Ecto neural progenitor cell (in vitro differentiated cells): ENCODE data around the gene SLC13A3.
"Not testable (repeated sequence)": the region's sequence is repeated elsewhere in the genome, so short reads cannot be mapped to it uniquely, and the experiment has no call there.

Experiments used
- DNase-seq: peaks from one replicate; pipeline ENCODE4 v3.0.0-alpha.2; 2018; ENCODE audit warnings: low spot score

The SLC13A3 gene

DNA sequence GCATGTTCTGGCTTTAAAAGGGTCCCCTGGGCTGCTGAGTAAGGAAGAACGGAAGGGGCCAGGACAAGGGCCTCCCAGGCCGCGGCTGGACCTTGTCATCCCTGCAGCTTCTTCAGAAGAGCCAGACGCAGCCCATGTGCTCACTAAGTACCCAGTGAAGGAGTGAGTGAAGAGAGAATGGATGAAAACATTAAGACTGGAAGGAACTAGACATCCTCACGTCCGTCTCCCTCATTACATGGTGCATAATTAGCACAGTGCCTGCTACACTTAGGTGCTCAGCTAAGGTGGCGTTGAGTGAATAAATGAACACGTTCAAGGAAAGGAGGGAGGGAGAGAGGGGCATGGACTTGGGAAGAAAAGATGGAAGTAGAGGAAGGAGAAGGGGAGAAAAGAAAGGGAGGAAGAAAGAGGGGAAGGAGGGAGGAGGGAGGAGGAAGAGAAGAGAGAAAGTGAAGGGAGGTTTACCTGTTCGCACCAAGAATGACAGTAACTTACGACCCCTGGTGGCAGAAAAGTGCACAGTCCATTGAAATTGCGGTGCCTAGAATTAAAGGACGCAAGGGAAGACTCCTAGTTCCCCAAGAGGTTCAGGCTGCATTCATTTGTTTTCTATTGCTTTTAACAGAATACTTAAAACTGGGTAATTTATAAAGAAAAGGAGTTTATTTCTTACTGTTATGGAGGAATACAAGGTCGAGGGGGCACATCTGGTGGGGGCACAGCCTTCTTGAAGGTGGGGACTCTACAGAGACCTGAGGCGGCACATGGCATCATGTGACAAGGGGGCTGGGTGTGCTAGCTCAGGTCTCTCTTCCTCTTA is 30.0 kb upstream of the SLC13A3 start:
- no peak for DNase-seq

DNA sequence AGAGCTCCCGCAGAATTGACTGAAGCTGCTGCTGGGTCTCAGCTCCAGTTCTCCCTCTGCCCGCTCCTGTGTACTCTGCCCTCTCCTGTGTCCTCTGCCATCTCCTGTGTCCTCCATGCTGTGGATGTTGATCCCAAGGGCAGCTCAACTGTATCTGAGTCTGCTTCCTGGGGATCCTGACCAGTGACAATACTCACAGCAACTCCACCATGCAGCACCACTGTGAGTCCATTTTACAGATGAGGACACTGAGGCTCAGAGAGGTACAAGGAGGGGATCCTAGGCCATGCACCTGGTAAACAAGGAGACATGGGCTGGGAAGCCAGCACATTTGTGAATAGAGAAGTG is 29.4 kb upstream of the SLC13A3 start:
- no peak for DNase-seq

DNA sequence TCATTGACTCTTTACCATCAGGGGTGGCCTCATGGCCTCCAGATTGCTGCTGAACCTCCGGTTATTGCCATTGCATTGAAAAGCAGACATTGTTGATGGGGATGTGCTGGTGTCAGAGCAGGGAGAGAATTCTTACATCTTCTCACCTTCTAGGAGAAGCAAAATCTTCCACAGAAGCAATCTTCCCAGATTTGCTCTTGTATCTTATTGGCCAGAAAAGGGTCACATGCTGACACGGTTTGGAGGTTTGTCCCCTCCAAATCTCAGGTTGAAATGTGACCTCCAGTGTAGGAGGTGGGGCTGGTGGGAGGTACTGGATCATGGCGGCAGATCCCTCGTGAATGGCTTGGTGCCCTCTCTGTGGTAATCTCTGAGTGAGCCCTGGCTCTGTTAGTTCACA is 27.3 kb upstream of the SLC13A3 start:
- DNase-seq: no peak

DNA sequence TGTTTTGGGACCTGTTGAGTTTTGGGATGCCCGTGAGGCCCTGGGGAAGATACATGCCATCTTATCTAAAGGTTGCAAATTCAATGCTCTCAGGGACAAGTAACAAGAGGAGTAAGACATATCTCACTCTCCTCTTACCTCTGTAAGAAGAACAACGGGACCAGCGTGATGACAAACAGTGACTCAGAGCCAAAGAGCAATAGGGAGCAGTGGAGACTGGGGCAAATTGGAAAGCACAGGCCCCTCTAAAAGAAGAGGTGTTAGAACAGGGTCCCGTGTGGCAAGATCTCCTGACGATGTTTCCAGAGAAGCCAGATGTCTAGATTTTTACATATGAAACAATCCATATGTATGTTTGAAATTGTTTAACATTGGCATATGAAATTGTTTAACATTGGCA is 26.3 kb upstream of the SLC13A3 start:
- no peak for DNase-seq

DNA sequence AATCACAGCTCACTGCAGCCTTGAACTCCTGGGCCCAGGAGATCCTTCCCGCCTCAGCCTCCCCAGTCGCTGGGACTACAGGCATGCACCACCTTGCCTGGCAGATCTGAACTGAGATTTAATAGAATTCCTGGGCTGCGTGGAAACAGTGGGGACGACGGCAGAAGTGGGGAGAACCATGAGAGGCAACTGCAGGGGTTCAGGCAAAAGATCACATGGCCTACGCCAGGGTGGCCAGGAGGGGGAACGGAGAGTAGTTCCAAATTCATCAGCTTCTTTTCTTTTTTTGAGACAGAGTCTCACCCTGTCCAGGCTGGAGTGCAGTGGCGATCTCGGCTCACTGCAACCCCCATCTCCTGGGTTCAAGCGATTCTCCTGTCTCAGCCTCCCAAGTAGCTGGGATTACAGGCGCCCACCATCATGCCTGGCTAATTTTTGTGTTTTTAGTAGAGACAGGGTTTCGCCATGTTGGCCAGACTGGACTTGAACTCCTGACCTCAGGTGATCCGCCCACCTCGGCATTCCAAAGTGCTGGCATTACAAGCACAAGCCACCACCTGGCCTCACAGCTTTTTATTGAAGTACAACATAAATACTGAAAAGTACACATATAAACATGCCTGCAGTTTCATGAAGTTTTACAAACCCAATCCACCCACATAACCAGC is 25.5 kb upstream of the SLC13A3 start:
- DNase-seq: not testable (repeated sequence)

DNA sequence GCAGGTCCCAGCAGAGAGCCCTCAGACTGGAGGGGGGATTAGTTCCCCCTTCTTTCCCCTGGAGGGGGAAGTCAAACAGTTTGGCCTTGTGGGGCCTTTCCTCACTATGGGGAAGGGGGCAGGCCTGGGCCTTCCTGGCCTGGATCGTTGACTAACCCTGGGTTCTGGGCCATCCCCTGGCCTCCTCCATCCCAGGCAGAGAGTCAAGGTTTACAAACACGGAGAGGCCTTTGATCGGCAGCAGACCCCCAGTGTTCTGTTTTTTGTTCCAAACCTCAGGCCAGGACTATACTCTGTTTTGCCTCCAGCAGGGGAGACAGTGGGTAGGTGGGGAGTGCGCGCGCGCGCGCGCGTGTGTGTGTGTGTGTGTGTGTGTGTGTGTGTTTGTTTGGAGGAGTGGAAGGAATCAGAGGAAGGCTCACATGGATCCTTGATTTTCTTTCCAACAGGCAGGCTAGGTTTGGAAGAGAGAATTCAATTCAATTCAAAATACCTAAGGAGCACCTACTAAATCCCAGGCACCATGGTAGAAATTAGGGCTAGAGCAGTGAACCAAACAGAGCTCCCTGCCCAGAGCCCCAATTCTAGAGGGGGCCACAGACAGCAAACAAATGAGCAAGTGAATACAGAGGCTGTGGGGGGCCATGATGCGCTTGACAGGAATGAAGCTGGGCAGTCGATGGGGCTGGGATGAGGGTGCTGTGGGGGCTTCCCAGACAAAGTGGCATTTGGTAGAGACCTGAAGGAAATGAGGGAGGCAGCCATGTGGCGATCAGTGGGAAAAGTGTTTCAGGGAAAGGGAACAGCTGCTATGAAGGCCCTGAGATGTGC is 23.2 kb upstream of the SLC13A3 start:
- peak; percentile 66 for DNase-seq

DNA sequence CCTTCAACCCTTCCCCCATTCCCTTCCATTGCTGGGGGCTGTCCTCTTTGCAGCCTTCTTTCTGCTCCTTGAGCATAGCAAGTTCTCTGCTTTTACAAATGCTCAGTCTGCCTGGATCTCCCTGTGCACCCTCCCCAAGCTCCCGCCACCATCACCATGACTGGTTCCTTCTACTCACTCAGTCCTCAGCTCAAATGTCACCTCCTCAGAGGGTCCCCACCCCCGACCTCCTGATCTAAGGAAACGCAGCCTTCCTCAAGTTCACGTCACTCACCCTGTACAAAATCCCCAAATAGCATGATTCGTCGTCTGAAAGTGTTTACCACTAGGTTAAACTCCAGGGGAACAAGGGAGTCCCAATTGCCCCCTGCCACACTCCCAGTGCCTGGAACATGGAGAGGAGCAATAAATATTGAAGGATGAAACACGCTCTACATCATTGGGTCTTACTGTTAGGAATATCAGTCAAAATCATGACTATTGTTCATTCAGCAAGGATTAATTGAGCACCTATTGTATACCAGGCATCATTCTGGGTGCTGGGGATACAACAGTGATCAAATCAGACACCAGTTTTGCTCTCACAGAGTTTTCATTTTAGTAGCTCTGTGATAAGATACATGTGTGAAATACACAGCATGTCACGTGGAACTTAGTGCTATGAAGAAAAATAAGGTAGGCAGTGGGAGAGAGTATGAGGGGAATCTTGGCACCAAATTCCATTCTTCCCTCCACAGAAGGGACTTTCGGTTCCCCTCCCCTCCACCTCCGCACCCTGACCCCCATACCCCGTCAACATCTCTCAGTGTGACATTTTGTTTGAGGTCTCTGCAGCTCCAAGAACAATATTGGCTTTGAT is 22.4 kb upstream of the SLC13A3 start:
- DNase-seq: no peak

DNA sequence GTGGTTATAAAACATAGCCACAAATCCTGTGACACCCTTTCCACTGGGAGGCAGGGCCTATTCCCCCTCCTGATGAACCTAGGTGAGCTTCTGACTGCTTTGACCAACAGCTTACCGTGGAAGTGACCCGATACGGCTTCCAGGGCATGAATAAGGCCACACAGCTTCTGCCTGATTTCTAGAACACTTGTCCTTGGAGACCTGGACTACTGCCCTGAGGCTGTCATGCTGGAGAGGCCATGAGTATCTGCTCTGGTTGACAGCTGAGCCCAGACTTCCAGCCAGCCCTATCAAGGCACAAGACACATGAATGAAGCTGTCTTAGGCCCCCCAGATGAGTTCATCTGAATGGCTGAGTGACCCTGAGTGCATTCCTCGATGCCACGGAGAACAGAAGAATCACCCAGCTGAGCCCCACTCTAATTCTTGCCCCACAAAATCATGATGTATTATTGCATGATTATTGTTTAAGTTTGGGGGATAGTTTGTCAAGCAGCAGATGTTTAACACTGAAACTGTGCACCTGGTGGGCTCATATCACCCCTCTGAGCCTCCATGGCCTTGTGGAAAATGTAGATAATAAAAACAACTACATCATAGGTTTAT is 21.4 kb upstream of the SLC13A3 start:
- no peak for DNase-seq

DNA sequence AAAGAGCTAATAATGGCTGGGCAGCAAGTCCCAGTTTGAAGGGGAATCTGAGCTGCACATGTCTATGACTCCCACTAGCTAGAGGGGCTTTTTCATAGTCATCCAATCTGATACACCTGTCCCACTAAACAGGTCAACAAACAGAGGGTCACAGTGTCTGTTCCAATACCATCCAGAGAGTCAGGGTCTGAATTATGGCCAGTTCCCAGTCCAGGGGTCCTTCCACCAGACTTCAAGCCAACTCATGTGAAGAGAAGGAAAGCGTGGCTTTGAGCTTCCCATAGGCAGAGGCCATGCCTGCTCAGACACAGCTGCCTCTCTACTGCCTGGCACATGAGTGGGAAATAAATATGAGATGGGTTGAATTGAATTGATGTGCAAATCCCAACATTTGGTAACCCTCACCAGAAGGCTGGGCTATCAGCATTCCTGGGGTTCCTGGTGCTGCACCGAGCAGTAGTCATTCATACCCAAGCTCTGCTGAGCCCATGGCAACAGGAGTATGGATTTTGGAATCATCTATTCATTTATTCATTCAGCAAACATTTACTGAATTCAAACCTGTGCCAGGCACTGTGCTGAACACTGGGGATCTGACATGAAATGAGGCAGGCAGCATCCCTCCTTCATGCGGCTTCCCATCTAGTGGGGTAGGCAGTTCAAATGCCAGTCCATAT is 20.7 kb upstream of the SLC13A3 start:
- DNase-seq: no peak

DNA sequence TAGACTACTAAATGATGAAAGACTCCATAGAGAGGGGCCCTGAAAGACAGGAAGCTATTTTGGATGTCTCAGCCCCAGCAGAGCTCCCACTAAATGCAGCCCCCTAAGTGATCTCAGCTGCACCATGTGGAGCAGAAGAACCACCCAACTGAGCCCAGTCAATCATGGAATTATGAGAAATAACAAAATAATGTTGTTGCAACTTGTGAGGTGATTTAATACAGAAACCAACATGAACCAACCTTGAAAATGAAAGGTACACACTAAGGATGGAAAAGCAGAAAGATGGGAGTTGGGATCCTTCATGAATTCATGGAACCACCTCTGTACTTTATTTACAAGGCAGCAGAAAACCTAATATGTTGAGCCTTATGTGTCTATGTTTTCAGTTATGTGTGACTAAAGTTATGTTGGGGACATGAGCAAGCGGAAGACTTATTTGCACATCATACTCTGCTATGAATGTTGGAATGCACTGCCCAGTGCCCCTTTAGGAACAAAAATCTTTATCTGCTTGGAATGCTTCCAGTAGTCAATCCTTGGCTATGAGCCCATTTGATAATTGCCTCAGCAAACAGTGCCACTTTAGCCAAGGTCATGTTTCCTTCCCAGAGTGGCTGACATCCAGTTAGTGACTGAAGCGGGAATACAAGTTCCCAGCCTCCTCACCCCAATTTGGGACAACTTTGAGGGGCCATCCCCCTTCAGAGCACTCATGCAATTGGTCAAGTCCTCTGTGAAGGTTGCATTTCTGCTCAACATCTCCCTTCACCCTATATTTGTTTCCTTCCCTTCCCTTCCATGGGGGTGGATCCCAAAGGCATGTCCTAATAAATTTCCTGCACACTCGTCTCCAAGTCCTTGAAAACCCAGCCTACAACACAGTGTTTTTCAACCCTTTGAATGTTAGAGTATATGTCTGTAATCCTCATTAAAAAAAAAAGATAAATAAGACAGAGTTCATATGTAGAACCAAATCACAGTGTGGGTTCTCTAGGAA is 19.6 kb upstream of the SLC13A3 start:
- DNase-seq: no peak

DNA sequence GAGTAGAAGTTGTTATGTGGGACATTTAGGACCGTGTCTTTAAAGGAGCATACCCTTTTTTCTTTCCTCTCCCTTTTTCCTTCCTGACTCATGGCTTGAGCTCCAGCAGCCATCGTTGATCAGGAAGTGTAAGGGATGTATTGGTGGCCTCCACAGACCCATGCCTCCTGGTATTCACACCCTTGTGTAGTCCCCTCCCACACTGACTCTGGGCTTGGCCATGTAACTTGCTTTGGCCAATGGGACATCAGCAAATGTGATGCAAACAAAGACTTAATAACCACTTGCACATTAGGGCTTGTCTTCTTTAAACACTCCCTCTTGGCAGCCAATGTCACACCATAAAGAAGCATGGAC is 18.9 kb upstream of the SLC13A3 start:
- DNase-seq: no peak

DNA sequence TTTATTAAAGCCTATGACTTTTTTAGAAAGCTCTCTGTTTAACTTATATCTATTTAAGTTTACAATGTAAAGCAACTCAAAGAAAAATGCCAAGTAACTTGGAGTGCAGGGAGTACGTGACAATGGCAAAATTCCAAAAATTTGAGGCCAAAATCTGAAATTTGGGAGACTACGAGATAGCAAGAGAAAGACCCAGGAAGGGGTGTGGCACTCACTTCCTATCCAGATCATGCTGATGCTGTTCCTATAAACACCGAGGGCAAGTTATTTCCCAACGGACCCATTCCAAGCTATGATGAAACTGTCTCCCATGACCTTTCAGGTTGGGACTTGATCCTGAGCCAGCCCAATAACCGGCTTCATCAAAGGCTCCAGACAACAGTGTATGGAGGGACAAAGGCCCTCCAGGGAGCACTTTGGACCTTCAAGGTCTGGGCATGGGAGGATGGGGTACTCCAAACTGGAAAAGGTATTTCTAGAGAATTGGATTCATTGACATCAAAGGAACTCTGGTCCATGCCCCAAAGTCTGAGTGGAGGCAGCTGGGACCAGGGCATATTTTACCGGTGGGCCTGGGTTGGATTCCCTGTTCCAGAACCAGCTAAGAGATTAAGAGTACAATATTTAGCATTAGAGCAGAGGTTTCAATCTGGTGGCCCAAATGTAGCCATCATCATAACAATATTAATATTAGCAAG is 15.7 kb upstream of the SLC13A3 start:
- DNase-seq: no peak

DNA sequence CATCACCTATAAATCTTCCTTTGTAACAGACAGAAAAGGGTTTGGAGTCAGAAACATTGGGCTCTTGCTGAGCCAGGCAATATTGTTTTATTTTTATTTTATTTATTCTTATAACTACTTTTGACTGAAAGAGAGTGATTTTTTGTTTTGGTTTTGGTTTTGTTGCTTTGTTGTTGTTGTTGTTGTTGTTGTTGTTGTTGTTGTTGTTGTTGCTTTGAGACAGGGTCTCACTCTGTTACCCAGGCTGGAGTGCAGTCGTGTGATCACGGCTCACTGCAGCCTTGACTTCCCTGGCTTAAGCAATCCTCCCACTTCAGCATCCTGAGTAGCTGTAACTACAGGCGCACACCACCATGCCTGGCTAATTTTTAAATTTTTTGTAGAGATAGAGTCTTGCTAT is 15.0 kb upstream of the SLC13A3 start:
- no peak for DNase-seq

DNA sequence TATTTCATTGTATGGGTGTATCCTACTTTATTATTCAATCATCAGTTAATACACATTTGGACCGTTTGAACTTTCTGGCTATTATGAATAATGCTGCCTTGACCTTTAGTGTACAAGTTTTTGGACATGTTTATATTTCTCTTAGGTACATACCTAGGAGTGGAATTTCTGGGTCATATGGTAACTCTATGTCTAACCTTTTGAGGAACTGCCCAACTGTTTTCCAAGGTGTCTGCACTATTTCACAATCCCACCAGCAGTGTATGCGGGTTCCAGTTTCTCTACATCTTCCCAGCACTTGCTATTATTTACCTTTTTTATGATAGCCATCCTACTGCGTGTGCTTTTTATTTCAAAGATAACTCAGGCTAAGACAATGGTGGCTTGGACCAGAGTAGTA is 14.3 kb upstream of the SLC13A3 start:
- no peak for DNase-seq

DNA sequence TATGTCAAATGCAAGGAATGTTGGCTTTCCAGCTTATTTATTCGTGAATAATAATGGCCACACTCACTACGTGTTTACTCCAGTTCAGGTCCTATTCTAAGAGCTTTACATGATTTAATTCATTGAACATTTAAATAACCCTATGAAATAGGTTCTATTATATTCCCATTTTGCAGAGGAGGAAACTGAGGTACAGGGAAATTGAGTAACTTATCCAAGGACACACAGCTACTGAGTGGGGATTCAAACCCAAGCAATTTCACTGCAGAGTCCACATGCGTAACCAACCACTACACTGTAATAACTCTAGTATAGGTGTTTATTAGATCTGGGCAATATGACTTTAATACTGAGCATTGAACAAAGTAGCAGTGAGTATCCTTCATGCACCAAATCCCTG is 12.3 kb upstream of the SLC13A3 start:
- no peak for DNase-seq

DNA sequence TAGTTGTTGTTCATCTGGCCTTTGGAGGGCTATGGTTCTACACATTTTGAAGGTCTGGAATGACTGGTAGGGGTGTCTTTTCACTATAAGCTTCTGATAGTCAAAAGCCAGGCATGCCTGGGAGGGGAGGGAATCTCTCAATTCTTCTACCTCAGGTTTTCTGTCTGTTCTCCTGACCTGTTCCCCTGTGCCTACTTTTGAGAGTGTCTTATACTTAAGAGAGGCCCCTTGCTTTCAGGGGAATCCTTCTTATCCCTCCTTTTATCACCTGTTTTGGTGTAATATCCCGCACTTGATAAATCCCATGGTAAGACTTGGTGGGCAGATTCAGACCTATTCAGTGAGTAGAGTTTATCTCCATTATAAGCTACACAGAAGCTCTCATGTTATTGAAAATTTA is 10.4 kb upstream of the SLC13A3 start:
- no peak for DNase-seq

DNA sequence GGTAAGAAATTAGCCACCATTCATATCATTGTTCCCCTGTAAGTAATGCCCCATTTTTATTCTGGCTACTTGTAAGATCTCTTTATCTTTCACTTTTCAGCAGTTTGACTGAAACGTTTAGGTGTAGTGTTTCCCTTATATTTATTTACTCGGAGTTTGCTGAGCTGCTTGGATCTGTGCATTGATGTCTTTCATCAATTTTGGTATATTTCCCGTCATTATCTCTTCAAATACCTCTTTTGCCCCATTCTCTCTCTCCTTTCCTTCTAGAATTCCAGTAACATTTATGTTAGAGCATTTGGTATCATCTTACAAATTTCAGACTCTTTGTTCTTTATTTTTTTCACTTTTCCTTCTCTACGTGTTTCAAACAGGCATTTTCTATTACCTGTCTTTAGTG is 9.2 kb upstream of the SLC13A3 start:
- no peak for DNase-seq

DNA sequence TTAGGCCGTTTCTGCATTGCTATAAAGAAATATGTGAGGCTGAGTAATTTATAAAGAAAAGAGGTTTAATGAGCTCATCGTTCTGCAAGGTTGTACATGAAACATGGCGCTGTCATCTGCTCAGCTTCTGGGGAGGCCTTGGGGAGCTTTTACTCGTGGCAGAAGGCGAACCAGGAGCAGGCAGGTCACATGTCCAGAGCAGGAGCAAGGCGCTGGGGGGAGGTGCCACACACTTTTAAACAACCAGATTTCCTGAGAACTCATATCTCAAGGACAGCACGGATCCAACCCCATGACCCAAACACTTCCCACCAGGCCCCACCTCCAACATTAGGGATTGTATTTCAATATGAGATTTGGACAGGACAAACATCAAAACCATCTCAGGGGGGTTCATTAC is 6.4 kb upstream of the SLC13A3 start:
- DNase-seq: no peak

DNA sequence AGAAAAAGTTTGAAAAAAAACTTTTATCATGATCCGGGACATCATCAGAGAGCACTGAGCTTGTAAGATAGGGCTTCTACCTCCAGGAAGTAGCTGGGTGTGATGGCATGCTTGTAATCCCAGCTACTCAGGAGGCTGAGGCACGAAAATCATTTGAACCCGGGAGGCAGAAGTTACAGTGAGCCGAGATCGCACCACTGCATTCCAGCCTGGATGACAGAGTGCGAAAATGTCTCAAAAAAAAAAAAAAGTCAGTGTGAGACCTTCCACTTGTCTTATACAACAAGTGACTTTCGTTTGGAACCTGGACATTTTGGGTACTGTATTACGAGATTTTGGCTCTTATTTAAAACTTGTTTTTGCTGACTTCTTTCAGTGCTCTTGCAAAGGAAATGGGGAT is 5.9 kb upstream of the SLC13A3 start:
- DNase-seq: no peak
